Neuronal stem cell (in vitro differentiated cells): ENCODE measurements around the gene SFRP5.

Experiments used
- DNase-seq: peaks from one replicate; pipeline ENCODE4 v3.0.0-alpha.2; 2013; ENCODE audit warnings: low spot score
- H2AFZ ChIP-seq: one replicate; pipeline ENCODE4 v1.6.1; 2013; ENCODE audit warnings: mild to moderate bottlenecking, low read length, inconsistent platforms
- H2AK5ac ChIP-seq: 2 replicates; pipeline ENCODE4 v1.6.1; 2013; ENCODE audit warnings: low read depth, mild to moderate bottlenecking, inconsistent platforms, low read length, moderate library complexity, mixed read lengths
- H2BK120ac ChIP-seq: 2 replicates; pipeline ENCODE4 v1.6.1; 2013; ENCODE audit warnings: low read depth, mild to moderate bottlenecking, inconsistent platforms, low read length, moderate library complexity, mixed read lengths
- H2BK12ac ChIP-seq: one replicate; pipeline ENCODE4 v1.6.1; 2013; ENCODE audit warnings: low read length, inconsistent platforms
- H2BK15ac ChIP-seq: 2 replicates; pipeline ENCODE4 v1.6.1; 2013; ENCODE audit warnings: mild to moderate bottlenecking, low read length, inconsistent platforms, mixed read lengths
- H2BK5ac ChIP-seq: one replicate; pipeline ENCODE4 v1.6.1; 2013; ENCODE audit warnings: inconsistent platforms, mild to moderate bottlenecking, low read length, moderate library complexity
- H3K14ac ChIP-seq: one replicate; pipeline ENCODE4 v1.6.1; 2013; ENCODE audit warnings: low read length, inconsistent platforms
- H3K18ac ChIP-seq: 2 replicates; pipeline ENCODE4 v1.6.1; 2013; ENCODE audit warnings: low read length, inconsistent platforms
- H3K23ac ChIP-seq: 2 replicates; pipeline ENCODE4 v1.6.1; 2013; ENCODE audit warnings: low read depth, mild to moderate bottlenecking, mixed read lengths, low read length, inconsistent platforms; ENCODE audit not compliant: poor library complexity
- H3K27ac ChIP-seq: replicated peaks from 3 replicates; pipeline ENCODE4 v1.5.1; 2013; ENCODE audit warnings: low read length, inconsistent platforms
- H3K27me3 ChIP-seq, 3 experiments: 2 replicates each; pipeline ENCODE4 v1.6.1; 2013; ENCODE audit warnings: low read length in 3 of 3, mild to moderate bottlenecking in 2 of 3, inconsistent platforms in 1 of 3, low read depth in 1 of 3, mixed read lengths in 1 of 3, moderate library complexity in 1 of 3; ENCODE audit not compliant: control insufficient read depth in 3 of 3, insufficient read depth in 3 of 3
- H3K36me3 ChIP-seq, 2 donors: replicated peaks in 1 of 2; 2 replicates each; pipeline ENCODE4 v1.6.1; 2013; ENCODE audit warnings: low read length in 2 of 2; ENCODE audit not compliant: control insufficient read depth in 2 of 2, insufficient read depth in 2 of 2
- H3K4ac ChIP-seq: 2 replicates; pipeline ENCODE4 v1.6.1; 2013; ENCODE audit warnings: inconsistent platforms, mild to moderate bottlenecking, low read length, moderate library complexity
- H3K4me1 ChIP-seq, 2 donors: 1 replicate in 1 of 2; 2 replicates in 1 of 2; pipeline ENCODE4 v1.6.1; 2013; ENCODE audit warnings: low read length in 2 of 2, low read depth in 1 of 2; ENCODE audit not compliant: control insufficient read depth in 2 of 2, insufficient read depth in 1 of 2
- H3K4me2 ChIP-seq: one replicate; pipeline ENCODE4 v1.6.1; 2013; ENCODE audit warnings: mild to moderate bottlenecking, low read length, inconsistent platforms; ENCODE audit not compliant: insufficient read depth, poor library complexity, severe bottlenecking
- H3K4me3 ChIP-seq, 2 donors: 2 replicates each; pipeline ENCODE4 v1.5.1; 2013; ENCODE audit warnings: low read length in 2 of 2, mild to moderate bottlenecking in 2 of 2, inconsistent platforms in 1 of 2, moderate library complexity in 1 of 2
- H3K79me1 ChIP-seq: one replicate; pipeline ENCODE4 v1.6.1; 2013; ENCODE audit warnings: low read depth, mild to moderate bottlenecking, inconsistent platforms, low read length, moderate library complexity
- H3K9ac ChIP-seq: one replicate; pipeline ENCODE4 v1.6.1; 2013; ENCODE audit warnings: mild to moderate bottlenecking, low read depth, low read length, inconsistent platforms; ENCODE audit not compliant: poor library complexity
- H3K9me3 ChIP-seq, 2 donors: replicated peaks in 1 of 2; 2 replicates each; pipeline versions ENCODE3 to v1.6.1; 2013; ENCODE audit warnings: low read length in 2 of 2, mild to moderate bottlenecking in 2 of 2, inconsistent platforms in 1 of 2, low read depth in 1 of 2, mixed read lengths in 1 of 2, moderate library complexity in 1 of 2; ENCODE audit not compliant: control insufficient read depth in 2 of 2, insufficient read depth in 1 of 2
- H4K8ac ChIP-seq: one replicate; pipeline ENCODE4 v1.6.1; 2013; ENCODE audit warnings: low read depth, mild to moderate bottlenecking, inconsistent platforms, low read length, moderate library complexity
- H4K91ac ChIP-seq: one replicate; pipeline ENCODE4 v1.6.1; 2013; ENCODE audit warnings: low read length, low read depth, mild to moderate bottlenecking, inconsistent platforms; ENCODE audit not compliant: poor library complexity
- WGBS, 2 donors: extraction: QIAGEN DNeasy Blood & Tissue Kit; methylation state at CpG; one replicate each; pipeline ENCODE4 v1.1.7; 2013; ENCODE audit warnings: missing lambda C conversion rate in 2 of 2, mixed read lengths in 1 of 2; ENCODE audit not compliant: insufficient read length in 2 of 2, insufficient replicate concordance in 1 of 2; ENCODE audit errors: extremely low coverage in 2 of 2; 5-methylcytosine and 5-hydroxymethylcytosine counted together

Gene SFRP5

GRCh38 chr10:97754726-97755125 lies 17.1 kb downstream of the SFRP5 start:
- Histone ChIP-seq H4K8ac (no peak overlapping the region), H3K4me1 (peaks cover 0 to 5% of the 10 kb centered on the region in 2 donors), H2BK120ac (no peak overlapping the region), H3K27me3 (no peaks in the 10 kb centered on the region), H3K23ac (no peak overlapping the region), H3K18ac (no peak overlapping the region), H3K4me3 (no peak overlapping the region), H3K36me3 (peaks cover 33 to 93% of the 10 kb centered on the region in 2 donors), H3K9ac (no peak overlapping the region), H2BK15ac (no peak overlapping the region), H3K4me2 (no peak overlapping the region), H4K91ac (no peak overlapping the region), H3K9me3 (no peaks in the 10 kb centered on the region), H3K4ac (no peak overlapping the region), H3K14ac (no peak overlapping the region), H3K79me1 (no peaks in the 10 kb centered on the region), H2BK12ac (no peak overlapping the region), H2AK5ac (no peak overlapping the region), H3K27ac (no peak overlapping the region), H2AFZ (no peak overlapping the region), H2BK5ac (no peak overlapping the region)
- no CpG with 5 or more reads among the region's 4 CpGs for WGBS, 2 donors
- DNase-seq, result no peak

GRCh38 chr10:97752956-97753355 lies 18.8 kb downstream of the SFRP5 start:
- H3K27me3 ChIP-seq, result no peaks in the 10 kb centered on the region
- no peak overlapping the region for H3K9ac ChIP-seq
- no peak overlapping the region for H3K4me2 ChIP-seq
- H2AFZ ChIP-seq, result no peak overlapping the region
- no peak overlapping the region for H3K23ac ChIP-seq
- no peak overlapping the region for H2AK5ac ChIP-seq
- no peak overlapping the region for H2BK15ac ChIP-seq
- H3K4me3 ChIP-seq, result no peak overlapping the region
- no peak overlapping the region for H3K18ac ChIP-seq
- no peak for DNase-seq
- no peak overlapping the region for H3K27ac ChIP-seq
- H4K91ac ChIP-seq, result no peak overlapping the region
- no peak overlapping the region for H2BK5ac ChIP-seq
- no peak overlapping the region for H2BK120ac ChIP-seq
- H3K4me1 ChIP-seq, result peaks cover 0 to 5% of the 10 kb centered on the region in 2 donors
- no peak overlapping the region for H3K4ac ChIP-seq
- WGBS, 2 donors, result no CpG with 5 or more reads among the region's 18 CpGs
- no peak overlapping the region for H4K8ac ChIP-seq
- no peak overlapping the region for H3K14ac ChIP-seq
- H3K36me3 ChIP-seq, result peaks cover 38 to 99% of the 10 kb centered on the region in 2 donors
- no peak overlapping the region for H2BK12ac ChIP-seq
- no peaks in the 10 kb centered on the region for H3K9me3 ChIP-seq
- peaks cover 2% of the 10 kb centered on the region for H3K79me1 ChIP-seq

- H2BK15ac ChIP-seq, result no peak overlapping the region
- peaks cover 26 to 95% of the 10 kb centered on the region in 2 donors for H3K36me3 ChIP-seq
- no peak overlapping the region for H4K8ac ChIP-seq
- no peak overlapping the region for H3K4me2 ChIP-seq
- no peaks in the 10 kb centered on the region for H3K27me3 ChIP-seq
- H3K4ac ChIP-seq, result no peak overlapping the region
- no peak for DNase-seq
- H3K4me1 ChIP-seq, result no peaks in the 10 kb centered on the region
- no peak overlapping the region for H2BK5ac ChIP-seq
- no peak overlapping the region for H3K18ac ChIP-seq
- WGBS, 2 donors, result no CpG with 5 or more reads among the region's 10 CpGs
- no peak overlapping the region for H4K91ac ChIP-seq
- no peak overlapping the region for H2BK120ac ChIP-seq
- H3K79me1 ChIP-seq, result peaks cover 2% of the 10 kb centered on the region
- no peak overlapping the region for H3K4me3 ChIP-seq
- no peak overlapping the region for H3K23ac ChIP-seq
- H3K14ac ChIP-seq, result no peak overlapping the region
- no peak overlapping the region for H2BK12ac ChIP-seq
- H2AFZ ChIP-seq, result no peak overlapping the region
- no peaks in the 10 kb centered on the region for H3K9me3 ChIP-seq
- H3K9ac ChIP-seq, result no peak overlapping the region
- H2AK5ac ChIP-seq, result no peak overlapping the region
- H3K27ac ChIP-seq, result no peak overlapping the region
Observed at GRCh38 chr10:97748116-97748515, 23.7 kb downstream of the SFRP5 start.

GRCh38 chr10:97747573-97747972 lies 24.2 kb downstream of the SFRP5 start:
- no peak overlapping the region for H3K18ac ChIP-seq
- no CpG with 5 or more reads among the region's 1 CpG for WGBS, 2 donors
- H3K9ac ChIP-seq, result no peak overlapping the region
- H3K9me3 ChIP-seq, result no peaks in the 10 kb centered on the region
- H2BK5ac ChIP-seq, result no peak overlapping the region
- H3K14ac ChIP-seq, result no peak overlapping the region
- no peak overlapping the region for H3K4ac ChIP-seq
- H3K4me2 ChIP-seq, result no peak overlapping the region
- H4K8ac ChIP-seq, result no peak overlapping the region
- no peak overlapping the region for H2AFZ ChIP-seq
- H2AK5ac ChIP-seq, result no peak overlapping the region
- H3K36me3 ChIP-seq, result peaks cover 29 to 95% of the 10 kb centered on the region in 2 donors
- H4K91ac ChIP-seq, result no peak overlapping the region
- H2BK15ac ChIP-seq, result no peak overlapping the region
- peaks cover 2% of the 10 kb centered on the region for H3K79me1 ChIP-seq
- H3K27ac ChIP-seq, result no peak overlapping the region
- H3K27me3 ChIP-seq, result no peaks in the 10 kb centered on the region
- H2BK120ac ChIP-seq, result no peak overlapping the region
- no peak overlapping the region for H3K4me3 ChIP-seq
- H2BK12ac ChIP-seq, result no peak overlapping the region
- no peak overlapping the region for H3K23ac ChIP-seq
- DNase-seq, result no peak
- no peaks in the 10 kb centered on the region for H3K4me1 ChIP-seq
